ENCODE measurements around the gene EVA1C.
"Not testable (repeated sequence)": the region's sequence is repeated elsewhere in the genome, so short reads cannot be mapped to it uniquely, and the experiment has no call there.

EVA1C gene

DNA sequence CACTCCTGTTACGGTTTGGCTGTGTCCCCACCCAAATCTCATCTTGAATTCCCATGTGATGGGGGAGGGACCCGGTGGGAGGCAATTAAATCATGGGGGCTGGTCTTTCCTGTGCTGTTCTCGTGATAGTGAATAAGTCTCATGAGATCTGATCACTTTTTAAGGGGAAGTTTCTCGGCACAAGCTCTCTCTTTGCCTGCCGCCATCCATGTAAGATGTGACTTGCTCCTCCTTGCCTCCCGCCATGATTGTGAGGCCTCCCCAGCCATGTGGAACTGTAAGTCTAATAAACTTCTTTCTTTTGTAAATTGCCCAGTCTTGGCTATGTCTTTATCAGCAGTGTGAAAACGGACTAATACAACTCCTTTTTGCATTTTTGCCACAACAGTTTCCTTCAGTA is 118.3 kb downstream of the EVA1C start:
- not testable (repeated sequence) for DNase-seq (ENCODE audit: low read depth)

DNA sequence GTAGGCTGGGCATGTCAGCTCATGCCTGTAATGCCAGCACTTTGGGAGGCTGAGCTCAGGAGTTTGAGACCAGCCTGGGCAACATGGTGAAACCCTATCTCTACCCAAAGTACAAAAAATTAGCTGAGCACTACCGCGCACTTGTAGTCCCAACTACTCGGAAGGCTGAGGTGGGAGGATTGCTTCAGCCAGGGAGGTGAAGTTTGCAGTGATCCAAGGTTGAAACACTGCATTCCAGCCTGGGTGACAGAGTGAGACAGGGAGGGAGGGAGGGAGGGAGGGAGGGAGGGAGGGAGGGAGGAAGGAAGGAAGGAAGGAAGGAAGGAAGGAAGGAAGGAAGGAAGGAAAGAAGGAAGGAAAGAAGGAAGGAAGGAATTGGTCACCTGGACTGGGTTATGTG is 119.1 kb downstream of the EVA1C start:
- not testable (repeated sequence) for DNase-seq (ENCODE audit: low read depth)

DNA sequence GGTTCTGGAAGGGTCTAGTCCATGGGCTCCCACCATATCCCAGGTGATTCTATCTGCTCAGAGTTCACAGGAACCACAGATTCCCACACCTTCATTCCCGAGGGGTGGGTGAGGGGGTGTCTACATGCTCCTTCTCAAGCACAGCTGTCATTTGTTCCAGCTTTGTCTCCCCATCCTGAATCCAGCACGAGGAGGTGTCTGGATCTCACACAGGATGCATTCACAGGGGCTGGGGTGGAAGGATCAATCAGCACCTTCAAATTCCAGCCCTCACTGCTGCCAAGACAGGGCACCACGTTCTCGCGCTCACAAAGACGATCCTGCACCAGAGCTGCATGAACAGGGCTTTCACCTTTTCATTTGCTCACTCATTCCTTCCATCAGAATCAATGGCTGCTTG is 120.1 kb downstream of the EVA1C start:
- DNase-seq (ENCODE audit: low read depth): no peak

DNA sequence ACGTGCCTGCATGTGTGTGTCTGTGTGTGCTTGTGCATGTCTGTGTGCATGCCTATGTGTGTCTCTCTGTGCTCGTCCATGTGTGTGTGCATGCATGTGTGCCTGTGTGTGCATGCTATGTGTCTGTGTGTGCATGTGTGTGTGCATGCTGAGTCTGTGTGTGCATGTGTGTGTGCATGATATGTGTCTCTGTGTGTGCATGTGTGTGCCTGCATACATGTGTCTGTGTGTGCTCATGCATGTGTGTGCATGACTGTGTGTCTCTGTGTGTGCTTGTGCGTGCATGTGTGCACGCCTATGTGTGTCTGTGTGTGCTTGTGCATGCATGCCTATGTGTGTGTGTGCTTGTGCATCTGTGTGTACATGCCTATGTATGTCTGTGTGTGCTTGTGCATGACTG is 120.5 kb downstream of the EVA1C start:
- DNase-seq (ENCODE audit: low read depth): no peak

DNA sequence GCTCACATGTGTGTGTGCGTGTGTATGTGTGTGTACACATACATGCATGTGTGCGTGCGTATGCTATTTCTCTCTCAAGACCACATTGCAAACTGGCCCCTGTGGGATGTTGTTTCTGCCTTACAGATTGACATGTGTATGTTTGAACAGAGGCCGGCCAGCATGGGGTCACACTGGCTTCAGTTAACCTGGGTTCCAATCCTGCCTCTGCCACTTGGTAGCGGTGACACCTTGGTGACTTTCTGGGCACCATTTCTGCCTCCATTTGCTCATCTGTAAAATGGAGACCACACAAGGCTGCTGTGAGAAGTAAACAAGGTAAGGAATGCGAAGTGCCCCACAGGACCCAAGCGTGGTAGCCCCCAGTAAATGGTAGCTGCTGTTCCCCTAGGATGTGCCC is 121.1 kb downstream of the EVA1C start:
- no peak for DNase-seq (ENCODE audit: low read depth)

DNA sequence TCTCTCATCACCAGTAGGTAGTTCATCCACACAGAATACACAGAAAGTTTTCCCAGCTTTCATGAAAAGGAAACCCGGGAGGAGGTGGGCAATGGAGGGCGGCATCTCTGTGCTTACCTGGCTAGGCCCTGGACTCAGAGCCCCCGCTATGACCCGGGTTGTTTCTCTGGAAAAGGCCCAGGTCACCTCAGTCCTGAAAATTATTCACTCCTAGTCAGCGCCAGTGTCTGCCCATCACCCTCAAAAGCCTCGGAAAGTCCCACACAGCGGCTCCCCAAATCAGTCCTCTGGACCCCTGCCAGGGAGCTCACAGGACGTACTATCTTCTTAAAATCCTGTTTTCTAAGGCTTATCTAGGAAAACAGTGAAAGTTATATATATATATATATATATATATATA is 121.6 kb downstream of the EVA1C start:
- no peak for DNase-seq (ENCODE audit: low read depth)

DNA sequence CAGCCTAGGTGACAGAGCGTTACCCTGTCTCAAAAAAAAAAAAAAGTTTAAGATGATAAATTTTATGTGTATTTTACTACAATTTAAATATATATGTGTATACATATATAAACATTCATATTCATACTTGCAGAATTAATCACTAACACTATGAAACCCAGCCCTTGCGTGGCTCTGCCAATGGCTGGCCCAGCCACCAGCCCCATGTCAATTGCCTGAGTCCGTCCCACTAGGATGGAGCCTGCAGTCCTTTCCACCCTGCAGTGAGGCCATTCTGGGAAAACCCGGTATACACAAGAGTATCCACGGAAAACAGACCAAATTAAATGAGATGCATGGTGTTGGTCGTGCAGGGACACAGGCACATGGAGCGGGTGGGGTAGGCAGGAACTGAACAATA is 123.1 kb downstream of the EVA1C start:
- DNase-seq (ENCODE audit: low read depth): no peak

DNA sequence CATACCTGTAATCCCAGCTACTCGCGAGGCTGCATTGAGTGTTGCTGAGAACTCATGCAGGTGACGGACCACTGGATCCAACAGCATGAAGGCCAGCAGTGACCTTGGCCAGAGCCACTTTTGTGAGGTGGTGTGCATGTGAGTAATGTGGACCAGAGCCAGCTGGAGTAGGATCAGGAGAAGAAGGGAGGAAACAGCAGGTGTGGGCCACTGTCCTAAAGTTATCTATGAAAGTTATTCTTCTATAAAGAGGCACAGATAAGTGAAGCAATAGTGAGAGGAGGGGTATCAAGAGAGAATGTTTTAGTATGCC is 125.0 kb downstream of the EVA1C start:
- no peak for DNase-seq (ENCODE audit: low read depth)

DNA sequence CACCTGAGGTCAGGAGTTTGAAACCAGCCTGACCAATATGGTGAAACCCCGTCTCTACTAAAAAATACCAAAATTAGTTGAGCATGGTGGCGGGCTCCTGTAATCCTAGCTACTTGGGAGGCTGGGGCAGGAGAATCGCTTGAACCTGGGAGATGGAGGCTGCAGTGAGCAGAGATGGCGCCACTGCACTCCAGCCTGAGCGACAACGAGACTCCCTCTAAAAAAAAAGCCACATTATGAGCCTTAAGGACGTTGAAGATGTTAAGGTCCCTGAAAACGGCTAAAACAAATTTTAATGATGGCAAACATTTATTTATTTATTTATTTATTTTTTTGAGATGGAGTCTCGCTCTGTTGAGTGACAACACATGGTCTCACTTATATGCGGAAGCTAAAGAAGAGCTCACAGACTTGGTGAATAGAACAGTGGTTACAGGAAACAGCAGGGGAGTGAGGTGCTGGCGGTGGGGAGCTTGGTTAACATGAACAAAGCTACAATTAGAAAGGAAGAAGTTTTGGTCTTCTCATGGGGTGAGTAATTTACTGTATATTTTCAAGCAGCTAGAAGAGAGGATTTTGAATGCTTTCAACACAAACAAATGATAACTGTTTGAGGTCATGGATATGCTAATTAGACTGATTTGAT is 125.8 kb downstream of the EVA1C start:
- DNase-seq (ENCODE audit: low read depth): no peak

DNA sequence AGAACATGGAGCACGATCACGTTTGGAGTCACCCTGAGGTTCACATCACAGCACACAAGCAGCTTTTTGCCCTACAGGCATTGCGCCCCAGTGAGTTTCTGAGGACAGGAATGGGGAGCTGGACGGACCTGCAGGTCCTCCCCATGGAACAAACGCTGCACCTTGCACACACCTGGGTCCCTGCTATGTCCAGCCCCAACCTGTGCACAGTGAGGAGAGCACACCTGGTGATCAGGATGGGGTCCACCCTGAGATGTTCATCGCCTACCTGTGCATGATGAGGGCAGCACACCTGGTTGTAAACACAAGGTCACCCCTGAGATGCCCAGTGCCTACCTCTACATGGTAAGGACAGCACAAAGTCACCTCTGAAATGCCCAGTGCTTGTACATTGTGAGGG is 126.9 kb downstream of the EVA1C start:
- DNase-seq (ENCODE audit: low read depth): no peak

DNA sequence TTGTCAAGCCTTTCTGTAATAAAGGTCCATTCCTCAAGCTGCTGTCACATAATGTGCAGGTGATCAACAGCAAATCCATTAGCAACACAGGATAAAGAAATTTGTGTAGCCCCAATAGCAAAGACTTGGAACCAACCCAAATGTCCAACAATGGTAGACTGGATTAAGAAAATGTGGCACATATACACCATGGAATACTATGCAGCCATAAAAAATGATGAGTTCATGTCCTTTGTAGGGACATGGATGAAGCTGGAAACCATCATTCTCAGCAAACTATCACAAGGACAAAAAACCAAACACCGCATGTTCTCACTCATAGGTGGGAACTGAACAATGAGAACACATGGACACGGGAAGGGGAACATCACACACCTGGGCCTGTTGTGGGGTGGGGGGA is 130.6 kb downstream of the EVA1C start:
- not testable (repeated sequence) for DNase-seq (ENCODE audit: low read depth)

DNA sequence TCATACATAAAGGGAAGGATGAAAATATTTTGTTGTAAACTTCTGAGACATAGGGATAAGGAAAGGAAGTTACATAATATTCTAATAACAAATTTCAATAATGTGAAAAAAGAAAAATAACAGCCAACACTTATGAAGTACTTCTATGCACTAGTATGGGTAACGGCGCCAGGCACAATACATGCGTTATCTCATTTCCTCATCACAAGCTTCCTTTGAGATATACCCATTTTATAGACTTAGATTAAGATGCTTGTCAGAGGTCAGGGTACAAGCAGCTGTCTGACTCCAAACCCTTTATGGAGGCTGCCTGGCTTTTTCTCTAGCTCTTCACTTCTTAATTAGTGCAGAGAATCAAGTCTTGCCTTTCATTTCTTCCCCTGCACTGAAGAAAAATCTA is 131.5 kb downstream of the EVA1C start:
- DNase-seq (ENCODE audit: low read depth): no peak

DNA sequence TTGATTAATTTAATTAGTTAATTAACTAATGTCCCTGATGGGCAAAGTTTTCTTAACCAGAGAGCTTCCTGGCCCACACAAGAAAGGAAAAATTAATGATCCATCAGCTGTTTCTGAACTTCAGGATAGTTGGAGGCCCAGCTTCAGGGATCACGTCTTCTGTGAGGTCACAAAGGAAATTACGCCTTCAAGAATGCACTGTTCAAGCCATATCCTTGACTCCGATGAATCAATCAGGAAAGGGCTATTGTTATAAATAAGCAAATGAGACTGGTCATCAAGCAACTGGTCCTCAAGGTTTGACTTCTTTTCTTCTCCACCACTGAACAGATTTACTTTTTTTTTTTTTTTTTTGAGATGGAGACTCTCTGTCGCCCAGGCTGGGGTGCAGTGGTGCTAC is 132.2 kb downstream of the EVA1C start:
- DNase-seq (ENCODE audit: low read depth): no peak

DNA sequence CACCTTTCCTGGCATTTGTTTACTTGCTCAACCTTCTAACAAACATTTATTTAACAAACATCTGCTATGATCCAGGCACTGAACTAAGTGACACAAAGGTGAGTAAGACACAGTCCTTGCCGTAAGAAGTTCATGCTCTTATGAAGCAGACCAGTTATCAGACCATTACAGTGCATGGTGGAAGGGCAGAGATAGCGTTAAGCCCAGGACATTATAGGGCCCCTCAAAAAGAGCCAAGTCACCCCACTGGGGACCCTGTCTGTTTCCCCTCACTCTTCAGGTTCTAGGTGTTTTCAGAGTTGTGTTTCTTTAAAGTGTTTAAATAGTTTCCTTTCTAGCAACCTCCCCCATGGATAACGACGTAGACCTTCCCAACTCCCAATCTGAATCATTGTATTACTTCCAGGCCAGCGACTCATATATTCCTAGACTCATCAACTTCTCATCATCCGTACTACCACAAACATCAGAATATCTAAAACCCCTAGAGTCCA is 133.5 kb downstream of the EVA1C start:
- peak; percentile 8 for DNase-seq (ENCODE audit: low read depth)

DNA sequence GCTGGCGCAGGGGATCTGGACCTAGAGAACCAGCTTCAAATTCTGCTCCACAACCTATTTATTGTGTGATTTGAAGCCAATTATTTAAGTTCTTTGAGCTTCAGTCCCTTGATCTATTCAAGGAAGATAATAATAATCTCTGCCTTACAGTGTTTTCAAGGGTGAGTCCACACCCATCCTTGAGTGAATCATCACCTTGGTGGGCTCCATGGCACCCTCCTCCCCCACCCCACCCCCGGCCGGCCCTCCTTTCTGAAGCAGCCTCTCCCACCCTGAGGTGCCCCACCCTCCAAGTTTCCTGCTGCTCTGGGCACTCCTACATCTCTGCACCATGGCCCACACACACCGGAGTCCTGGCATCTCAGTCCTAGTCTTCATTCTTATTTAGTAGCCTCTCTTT is 134.5 kb downstream of the EVA1C start:
- no peak for DNase-seq (ENCODE audit: low read depth)

DNA sequence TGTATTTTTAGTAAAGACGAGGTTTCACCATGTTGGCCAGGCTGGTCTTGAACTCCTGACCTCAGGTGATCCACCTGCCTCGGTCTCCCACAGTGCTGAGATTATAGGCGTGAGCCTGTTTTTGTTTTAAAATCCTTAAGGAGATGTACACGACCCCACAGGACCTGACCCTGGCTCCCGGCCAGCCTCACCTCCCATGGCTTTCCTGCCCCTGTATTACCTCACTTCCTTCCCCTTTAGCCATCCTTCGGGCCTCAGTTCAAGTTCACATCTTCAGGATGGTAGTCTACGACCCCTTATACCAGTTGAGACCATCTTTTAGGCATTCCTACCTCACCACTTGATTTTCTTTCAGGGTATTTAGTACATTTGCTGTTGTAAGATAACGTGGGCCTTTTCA is 136.5 kb downstream of the EVA1C start:
- no peak for DNase-seq (ENCODE audit: low read depth)

DNA sequence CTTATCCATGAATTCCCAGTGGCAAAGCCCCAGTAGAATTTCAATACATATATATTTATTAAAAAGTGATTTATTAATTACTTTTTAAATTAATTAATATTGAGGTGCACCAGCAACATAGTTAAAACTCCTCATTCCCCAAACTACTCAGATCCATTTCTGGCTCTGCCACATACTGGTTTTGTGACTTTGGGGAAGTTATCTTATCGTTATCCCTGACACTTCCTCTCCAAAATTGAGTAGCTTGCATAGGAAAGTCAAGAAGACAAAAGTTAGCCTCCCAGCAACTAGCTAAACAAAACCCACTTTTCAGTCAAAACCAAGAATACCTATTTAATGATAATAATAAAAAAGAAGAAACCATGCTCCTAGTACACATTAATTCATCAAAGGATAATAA is 136.9 kb downstream of the EVA1C start:
- no peak for DNase-seq (ENCODE audit: low read depth)

DNA sequence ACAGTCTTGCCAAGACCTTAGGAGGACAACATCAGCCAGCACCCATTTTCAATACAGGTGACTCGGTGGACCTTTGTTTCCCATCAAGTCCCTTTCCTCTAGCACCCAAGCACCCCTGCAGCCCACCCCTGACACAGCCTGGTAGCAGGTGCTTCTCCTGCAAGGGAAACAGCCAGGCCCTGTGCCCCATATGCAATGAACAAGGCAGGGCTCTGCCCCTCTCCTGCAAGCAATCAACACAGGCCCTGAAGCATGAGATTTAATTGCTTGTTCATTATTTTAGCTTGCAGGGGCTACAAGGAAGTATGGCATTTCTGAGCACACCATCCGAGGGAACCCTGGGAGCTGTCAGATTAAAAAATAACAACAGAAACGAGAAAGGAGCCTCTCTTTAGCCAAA is 137.4 kb downstream of the EVA1C start:
- DNase-seq (ENCODE audit: low read depth): no peak

DNA sequence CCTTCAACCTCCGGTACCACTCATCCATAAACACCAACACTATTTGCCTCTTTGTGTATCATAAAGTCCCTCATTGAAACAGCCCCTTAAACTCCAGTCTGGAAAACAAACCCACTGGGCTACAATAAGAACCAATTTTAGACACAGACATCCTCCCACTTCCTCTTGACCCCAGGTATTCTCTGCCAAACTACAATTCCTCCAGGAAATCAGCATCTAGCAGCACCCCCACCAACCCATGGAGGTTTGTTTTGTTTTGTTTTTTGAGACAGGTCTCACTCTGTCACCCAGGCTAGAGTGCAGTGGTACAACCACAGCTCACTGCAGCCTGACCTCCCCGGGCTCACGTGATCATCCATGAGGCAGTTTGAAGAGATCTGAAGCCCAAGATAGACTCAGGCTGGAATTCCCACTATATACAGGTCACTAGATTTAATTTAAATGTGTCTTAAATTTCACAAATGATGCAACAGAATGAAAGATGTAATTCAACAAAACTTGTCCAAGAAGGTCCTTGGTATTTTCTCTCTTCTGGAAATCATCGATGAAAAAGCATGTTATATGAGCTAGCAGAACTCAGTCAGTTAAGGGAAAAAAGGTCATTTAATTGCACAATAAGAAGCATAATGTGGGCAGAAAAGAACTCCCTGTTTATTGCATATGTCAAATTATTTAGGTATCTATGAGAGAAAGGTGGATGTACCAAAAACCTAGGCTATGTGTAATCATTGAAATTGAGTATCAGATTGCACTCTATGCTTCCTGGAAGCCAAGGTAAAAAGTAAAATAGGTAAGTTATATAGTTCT is 142.5 kb downstream of the EVA1C start:
- no peak for DNase-seq (ENCODE audit: low read depth)

DNA sequence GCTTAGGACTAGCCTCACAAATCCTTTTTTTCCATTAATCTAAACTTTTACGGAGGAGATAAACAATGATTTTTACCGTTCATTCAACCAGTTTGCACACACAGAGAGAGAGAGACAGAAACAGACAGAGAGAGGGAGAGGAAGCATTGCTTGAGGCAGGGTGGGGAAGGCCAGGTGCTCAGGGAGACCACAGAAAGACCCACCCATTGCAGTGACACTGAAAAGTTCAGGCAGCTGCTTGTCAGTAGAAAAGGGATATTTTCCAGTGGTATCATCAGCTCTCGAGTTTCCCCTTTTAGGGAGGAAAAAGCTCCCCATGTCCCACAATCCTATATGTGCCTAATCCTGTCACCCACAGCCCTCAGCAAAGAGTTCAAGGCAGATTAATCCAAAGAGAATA is 145.6 kb downstream of the EVA1C start:
- no peak for DNase-seq (ENCODE audit: low read depth)

DNA sequence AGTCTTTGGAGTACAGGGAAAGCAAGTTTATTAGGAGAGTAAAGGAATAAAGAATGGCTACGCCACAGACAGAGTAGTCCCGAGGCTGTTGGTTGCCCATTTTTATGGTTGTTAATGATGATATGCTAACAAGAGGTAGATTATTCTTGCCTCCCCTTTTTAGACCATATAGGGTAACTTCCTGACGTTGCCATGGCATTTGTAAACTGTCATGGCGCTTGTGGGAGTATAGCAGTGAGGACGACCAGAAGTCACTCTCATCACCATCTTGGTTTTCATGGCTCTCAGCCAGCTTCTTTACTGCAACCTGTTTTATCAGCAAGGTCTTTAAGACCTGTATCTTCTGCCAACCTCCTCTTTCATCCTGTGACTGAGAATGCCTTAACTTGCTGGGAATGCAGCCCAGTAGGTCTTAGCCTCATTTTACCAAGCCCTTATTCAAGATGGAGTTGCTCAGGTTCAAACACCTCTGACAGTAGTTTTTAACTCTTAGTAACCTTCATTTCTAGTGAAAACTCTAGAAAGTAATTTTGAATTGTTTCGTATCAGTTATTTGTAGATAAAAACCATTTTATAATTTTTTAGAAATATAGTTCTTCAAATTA is 146.6 kb downstream of the EVA1C start:
- DNase-seq (ENCODE audit: low read depth): no peak

DNA sequence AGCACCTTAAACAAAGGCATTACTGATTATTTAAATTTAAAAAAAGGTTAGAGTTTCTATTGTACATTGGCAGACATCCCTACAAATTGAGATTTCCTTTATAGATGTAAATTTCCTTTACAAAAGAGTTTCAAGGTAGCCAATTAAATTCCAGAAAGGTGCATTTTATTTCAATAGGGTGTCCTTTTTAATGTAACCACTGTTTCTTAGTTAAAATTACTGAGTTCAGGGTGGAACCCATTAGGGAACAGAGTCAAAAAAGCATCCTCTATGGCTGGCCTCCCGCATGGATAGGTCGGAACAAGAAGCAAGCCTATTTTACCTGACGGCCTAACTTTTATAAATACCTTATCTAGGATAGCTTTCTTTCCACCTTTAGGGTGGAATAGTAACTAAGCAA is 148.4 kb downstream of the EVA1C start:
- no peak for DNase-seq (ENCODE audit: low read depth)

DNA sequence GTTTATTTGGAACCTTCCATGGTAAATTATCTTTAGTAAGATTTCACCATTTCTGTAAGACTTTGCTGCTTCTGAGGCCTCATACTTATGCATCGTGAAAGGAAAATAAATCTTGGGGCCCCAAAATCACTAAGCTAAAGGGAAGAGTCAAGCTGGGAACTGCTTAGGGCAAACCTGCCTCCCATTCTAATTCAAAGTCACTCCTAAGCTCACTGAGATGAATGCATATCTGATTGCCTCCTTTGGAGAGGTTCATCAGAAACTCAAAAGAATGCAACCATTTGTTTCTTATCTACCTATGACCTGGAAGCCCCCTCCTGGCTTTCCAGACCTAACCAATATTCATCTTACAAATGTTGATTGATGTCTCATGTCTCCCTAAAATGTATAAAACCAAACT is 149.0 kb downstream of the EVA1C start:
- DNase-seq (ENCODE audit: low read depth): not testable (repeated sequence)

DNA sequence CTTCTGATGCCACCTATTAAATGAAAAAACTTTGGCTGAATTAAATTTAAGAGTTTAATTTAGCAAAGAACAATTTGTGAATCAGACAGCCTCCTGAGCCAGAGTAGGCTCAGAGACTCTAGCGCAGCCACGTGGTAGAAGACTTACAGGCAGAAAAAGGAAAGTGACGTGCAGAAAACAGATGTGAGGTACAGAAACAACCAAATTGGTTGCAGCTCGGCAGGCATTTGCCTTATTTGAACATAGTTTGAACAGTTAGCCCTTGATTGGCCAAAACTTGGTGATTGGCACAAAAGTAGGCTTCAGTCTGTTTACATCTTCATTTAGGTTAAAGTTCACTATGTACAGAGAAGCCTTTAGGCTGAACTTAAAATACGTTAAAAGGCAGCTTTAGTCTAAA is 149.9 kb downstream of the EVA1C start:
- DNase-seq (ENCODE audit: low read depth): peak; percentile 52

Measured in non-pigmented ciliary epithelial cell (primary cell).